H54 (cell line): ENCODE results near the gene CCDC24.
A peak's percentile ranks its signal among the peaks of the same experiment; 100 is the strongest.

Experiments
- DNase-seq: peaks from one replicate; pipeline ENCODE4 v3.0.0; 2011; ENCODE audit warnings: low spot score, mixed read lengths; ENCODE audit not compliant: insufficient read length
- FAIRE-seq: peaks from 3 replicates; lab custom pipeline; 2011; peaks lifted over from hg19 to GRCh38; lab: Jason Lieb, UNC
- POLR2A ChIP-seq: IDR thresholded peaks from 2 replicates; pipeline ENCODE4 v1.6.1; 2011; ENCODE audit warnings: low read depth, mild to moderate bottlenecking, low read length

The CCDC24 gene

GRCh38 chr1:44034423-44034822 lies 43.0 kb downstream of the CCDC24 start:
- FAIRE-seq: no peak
- no peak for DNase-seq
- TF ChIP-seq POLR2A: no peak

DNA sequence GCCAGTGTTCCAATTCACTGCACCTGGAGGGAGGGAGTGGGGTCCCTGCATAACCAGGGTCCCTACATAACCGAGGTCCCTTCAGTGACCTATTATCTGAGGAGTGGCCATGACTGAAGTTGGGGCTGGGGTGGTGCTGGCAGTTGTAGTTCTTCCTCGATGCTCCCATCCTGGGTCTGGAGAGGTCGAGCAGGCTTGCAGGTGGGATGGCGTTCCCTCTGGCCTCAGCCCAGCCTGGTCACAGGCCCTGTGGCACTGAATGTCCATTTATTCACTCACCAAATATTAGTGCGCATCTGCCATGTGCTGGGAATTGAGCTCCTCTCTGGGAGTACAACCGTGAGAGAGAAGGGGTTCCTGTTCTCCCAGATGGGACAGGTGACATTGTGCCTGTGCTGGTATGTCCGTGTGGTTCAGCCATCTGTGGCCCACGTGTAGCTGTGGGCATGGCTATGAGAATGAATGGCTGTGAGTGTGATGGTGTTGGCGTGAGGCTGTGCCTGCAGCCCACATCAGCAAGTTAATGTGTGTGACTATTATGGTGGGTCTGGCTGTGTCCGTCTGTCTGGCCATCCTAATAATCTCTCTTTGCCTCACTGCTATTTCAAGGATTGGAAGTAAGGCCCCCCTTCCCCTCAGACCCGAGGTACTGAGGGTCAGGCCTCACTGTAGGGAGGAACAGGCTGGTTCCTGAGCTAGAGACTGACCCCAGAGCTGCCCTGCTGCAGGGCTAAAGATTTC lies 43.7 kb downstream of the CCDC24 start:
- TF ChIP-seq POLR2A: no peak
- DNase-seq: no peak
- FAIRE-seq: no peak

- TF ChIP-seq POLR2A: no peak
- FAIRE-seq: no peak
- no peak for DNase-seq
These were observed 44.5 kb downstream of the CCDC24 start for GRCh38 chr1:44035726-44036408.

GRCh38 chr1:44036409-44037139 lies 45.2 kb downstream of the CCDC24 start:
- DNase-seq (peak; percentile 49), FAIRE-seq (peak; percentile 78)
- no peak for TF ChIP-seq POLR2A

GRCh38 chr1:44037154-44037553 lies 45.8 kb downstream of the CCDC24 start:
- DNase-seq: no peak
- FAIRE-seq: no peak
- TF ChIP-seq POLR2A: no peak

DNA sequence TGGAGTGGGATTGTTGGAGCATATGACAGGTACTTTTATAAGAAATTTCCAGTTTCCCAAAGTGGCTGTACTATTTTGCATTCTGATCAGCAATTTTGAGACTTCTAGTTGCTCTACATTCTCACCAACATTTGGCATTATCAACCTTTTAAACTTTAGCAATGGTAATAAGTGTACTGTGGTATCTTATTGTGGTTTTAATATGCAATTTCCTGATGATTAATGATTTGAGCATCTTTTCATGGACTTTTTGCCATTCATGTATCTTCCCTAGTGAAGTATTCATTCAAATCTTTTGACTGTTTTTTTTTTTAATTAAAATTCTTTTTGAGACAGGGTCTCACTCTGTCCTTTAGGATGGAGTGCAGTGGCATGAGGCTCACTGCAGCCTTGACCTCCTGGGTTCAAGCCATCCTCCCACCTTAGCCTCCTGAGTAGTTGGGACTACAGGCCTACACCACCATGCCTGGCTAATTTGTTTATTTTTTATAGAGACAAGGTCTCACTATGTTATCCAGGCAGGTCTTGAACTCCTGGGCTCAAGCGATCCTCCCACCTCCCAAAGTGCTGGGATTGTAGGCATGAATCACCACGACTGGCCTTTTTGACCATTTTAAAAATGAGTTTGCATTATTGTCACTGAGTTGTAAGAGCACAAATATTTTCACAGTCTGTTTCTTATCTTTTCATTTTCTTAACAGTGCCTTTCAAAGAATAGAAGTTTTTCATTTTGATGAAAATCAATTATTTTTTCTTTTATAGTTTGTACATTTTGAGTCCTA lies 47.7 kb downstream of the CCDC24 start:
- DNase-seq: no peak
- no peak for TF ChIP-seq POLR2A
- no peak for FAIRE-seq

DNA sequence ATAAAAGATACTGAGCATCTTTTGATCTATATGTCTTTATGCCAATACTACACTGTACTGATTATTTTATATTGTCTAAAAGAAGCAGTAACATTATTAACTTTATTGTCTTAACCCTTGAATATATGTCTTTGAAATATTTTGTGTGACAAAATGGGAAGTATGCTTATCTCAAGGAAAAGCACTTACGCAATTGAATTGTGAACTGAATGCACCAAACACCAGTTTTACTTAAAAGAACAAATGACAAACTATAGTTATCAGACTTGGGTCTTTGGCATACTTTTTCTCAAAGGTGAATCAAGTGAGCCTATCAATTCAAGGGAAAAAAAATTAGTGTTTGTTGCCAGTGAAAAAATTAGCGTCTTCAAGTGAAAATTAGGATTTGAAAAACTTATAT lies 49.0 kb downstream of the CCDC24 start:
- FAIRE-seq (no peak), DNase-seq (no peak)
- no peak for TF ChIP-seq POLR2A

DNA sequence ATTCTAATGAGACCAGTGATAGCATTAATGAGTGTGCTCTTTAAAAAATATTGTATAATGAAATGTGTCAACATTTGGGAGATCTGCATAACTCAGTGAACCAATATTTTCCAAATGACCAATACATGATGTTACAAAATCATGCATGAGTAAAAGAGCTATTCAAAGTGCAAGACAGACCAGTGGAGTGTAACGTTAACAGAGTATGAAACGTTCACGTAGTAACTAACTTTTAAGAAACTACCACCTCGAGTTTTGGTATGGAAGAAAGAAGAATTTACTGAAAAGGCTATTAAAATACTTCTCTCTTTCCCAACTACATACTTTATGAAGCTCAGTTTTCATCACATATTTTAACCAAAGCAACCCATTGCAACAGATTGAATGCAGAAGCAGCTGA lies 49.4 kb downstream of the CCDC24 start:
- FAIRE-seq (no peak), DNase-seq (no peak)
- no peak for TF ChIP-seq POLR2A

DNA sequence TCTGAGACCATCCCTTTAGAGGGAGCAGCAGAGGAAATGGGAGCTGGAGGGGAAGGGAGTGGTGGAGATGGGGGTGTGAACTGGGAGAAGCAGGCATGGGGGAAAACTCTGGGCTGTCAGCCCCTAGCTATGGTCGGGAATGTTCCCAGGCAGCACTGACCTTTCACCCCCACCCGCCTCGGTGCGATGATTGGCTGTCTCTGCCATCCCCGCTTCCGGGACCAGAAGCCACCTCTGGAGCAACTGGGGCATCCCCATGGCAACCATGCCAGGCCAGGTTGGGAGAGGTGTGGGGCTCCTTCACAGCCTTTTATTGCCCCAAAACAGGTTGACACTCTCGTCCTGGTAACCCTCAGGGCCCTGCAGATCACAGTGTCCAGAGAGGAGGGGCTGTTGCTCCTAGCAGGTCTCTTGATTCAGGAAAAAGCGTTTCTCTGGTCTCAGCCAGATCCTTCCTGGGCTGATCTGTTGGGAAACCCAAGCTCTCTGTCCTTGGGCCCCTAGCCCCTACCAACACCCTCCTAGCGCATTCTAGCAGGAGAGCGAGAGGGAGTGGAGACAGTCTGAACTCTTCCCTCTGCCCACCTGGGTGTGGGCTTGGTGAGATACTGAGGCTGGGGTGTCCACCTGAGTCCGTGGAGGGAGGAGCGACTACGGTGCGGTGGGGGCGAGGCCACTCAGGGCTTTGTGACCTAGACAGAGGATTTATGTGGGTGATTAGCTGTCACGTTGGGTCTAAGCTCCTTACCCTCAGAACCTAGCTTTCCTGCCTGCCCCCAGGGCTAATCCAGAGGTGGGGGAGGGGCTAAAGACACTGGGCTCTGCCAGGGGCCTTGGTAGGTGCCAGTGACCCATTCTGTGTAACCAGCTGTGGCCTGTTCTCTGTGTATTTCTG lies 52.0 kb downstream of the CCDC24 start:
- no peak for TF ChIP-seq POLR2A
- FAIRE-seq (no peak), DNase-seq (no peak)

DNA sequence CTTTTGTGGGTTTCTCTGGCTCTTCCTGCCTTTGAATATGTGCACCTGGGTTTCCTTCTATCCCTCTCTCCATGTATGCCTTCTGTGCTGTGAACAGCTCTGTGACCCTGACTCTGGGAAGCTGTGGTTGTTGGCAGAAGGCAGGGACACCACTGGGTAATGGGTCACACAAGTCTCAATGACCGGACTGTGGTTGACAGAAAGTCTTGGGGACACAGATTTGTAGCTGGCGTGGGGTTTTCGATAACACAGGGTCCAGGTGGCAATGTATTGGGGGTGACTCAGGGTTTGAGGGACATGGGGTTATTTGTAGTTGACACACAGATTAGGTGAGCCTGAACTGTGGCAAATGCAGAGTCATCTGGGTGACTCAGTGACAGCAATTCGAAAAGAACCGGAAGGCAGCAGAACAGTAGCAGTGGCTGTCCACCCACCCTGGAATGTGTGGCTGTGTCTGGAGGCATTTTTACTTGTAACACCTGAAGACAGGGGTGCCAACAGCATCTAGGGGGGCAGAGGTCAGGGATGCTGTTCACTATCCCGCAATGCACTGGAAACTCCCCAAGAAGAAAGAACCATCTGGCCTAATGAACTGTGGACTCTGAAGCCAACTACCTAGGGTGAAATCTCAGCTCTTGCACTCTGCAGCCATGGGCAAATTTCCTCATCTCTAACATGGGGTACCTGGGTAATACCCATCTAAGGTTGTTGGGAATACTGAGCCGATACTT lies 52.8 kb downstream of the CCDC24 start:
- FAIRE-seq (no peak), DNase-seq (no peak)
- no peak for TF ChIP-seq POLR2A

GRCh38 chr1:44045064-44045463 lies 53.7 kb downstream of the CCDC24 start:
- DNase-seq: no peak
- FAIRE-seq: no peak
- no peak for TF ChIP-seq POLR2A
